NT2/D1 (cell line): Measurements from ENCODE around the gene EPHB2.

Experiments used
- YY1 ChIP-seq: IDR thresholded peaks from 2 replicates; pipeline ENCODE4 v1.6.1; 2011; ENCODE audit not compliant: insufficient read length, insufficient read depth
- ZNF274 ChIP-seq: IDR thresholded peaks from 2 replicates; pipeline ENCODE4 v1.6.1; 2011; ENCODE audit warnings: mild to moderate bottlenecking, low read depth, low read length

GRCh38 chr1:22831729-22832413 lies 121.2 kb downstream of the EPHB2 start:
- TF ChIP-seq YY1 (no peak), ZNF274 (no peak)
